Right kidney (tissue), 9 donors: ENCODE results near the gene SYVN1.
"Not testable (repeated sequence)": the region's sequence is repeated elsewhere in the genome, so short reads cannot be mapped to it uniquely, and the experiment has no call there.

ENCODE experiments used
- DNase-seq: peaks from one replicate; pipeline ENCODE4 v3.0.0-alpha.2; 2016
- long read RNA-seq, 8 donors: transcript quantifications; one replicate each; lab custom pipeline, GENCODE V29; 2026

SYVN1 gene
- long read RNA-seq, donor 1, partial matches to known transcripts: 6 of 7 reads
- long read RNA-seq, donor 1, other reads (novel, unspliced or antisense): 0 of 7 reads
- long read RNA-seq, donor 2, partial matches to known transcripts: 5 of 6 reads
- long read RNA-seq, donor 2, other reads (novel, unspliced or antisense): 0 of 6 reads
- long read RNA-seq, donor 3, partial matches to known transcripts: 14 of 16 reads
- long read RNA-seq, donor 3, other reads (novel, unspliced or antisense): 0 of 16 reads
- long read RNA-seq, donor 4, partial matches to known transcripts: 0 of 5 reads
- long read RNA-seq, donor 4, other reads (novel, unspliced or antisense): 0 of 5 reads
- long read RNA-seq, donor 5, partial matches to known transcripts: 8 of 16 reads
- long read RNA-seq, donor 5, other reads (novel, unspliced or antisense): 0 of 16 reads
- long read RNA-seq, donor 6, partial matches to known transcripts: 5 of 6 reads
- long read RNA-seq, donor 6, other reads (novel, unspliced or antisense): 0 of 6 reads
- long read RNA-seq, donor 7, partial matches to known transcripts: 15 of 19 reads
- long read RNA-seq, donor 7, other reads (novel, unspliced or antisense): 0 of 19 reads
- long read RNA-seq, donor 8, partial matches to known transcripts: 0 of 4 reads
- long read RNA-seq, donor 8, other reads (novel, unspliced or antisense): 0 of 4 reads

- DNase-seq: peak; percentile 100
Measured at GRCh38 chr11:65134240-65134951, at the start of gene SYVN1. SYVN1 (minus strand) TSS chr11:65134519; CDS start chr11:65133601, 918 bp downstream.

- peak; percentile 39 for DNase-seq
Measured at GRCh38 chr11:65183201-65183891, 49.0 kb upstream of the SYVN1 start.

- no peak for DNase-seq
Measured at GRCh38 chr11:65182258-65183170, 48.2 kb upstream of the SYVN1 start.

- DNase-seq: peak; percentile 86
Measured at GRCh38 chr11:65181569-65182257, 47.4 kb upstream of the SYVN1 start, which contains the start of gene CAPN1. CAPN1 (plus strand) TSS chr11:65181928; CDS start chr11:65182702, 774 bp downstream.

- DNase-seq: peak; percentile 84
Measured at GRCh38 chr11:65180877-65181568, 46.7 kb upstream of the SYVN1 start.

GRCh38 chr11:65174571-65175010, 40.3 kb upstream of the SYVN1 start:
- DNase-seq: not testable (repeated sequence)

GRCh38 chr11:65172600-65172999, 38.3 kb upstream of the SYVN1 start:
- no peak for DNase-seq

GRCh38 chr11:65170058-65170534, 35.8 kb upstream of the SYVN1 start, which contains the start of gene SPDYC:
SPDYC (plus strand) TSS chr11:65170233; CDS start chr11:65171358, 1,125 bp downstream.
- DNase-seq: no peak

GRCh38 chr11:65169164-65169641, 34.9 kb upstream of the SYVN1 start:
- DNase-seq: no peak

- DNase-seq: no peak
Measured at GRCh38 chr11:65167656-65168055, 33.3 kb upstream of the SYVN1 start.

- DNase-seq: no peak
Measured at GRCh38 chr11:65166893-65167292, 32.6 kb upstream of the SYVN1 start.

GRCh38 chr11:65165410-65166317, 31.3 kb upstream of the SYVN1 start:
- DNase-seq: peak; percentile 41

GRCh38 chr11:65163684-65164083, 29.4 kb upstream of the SYVN1 start:
- DNase-seq: no peak

- DNase-seq: no peak
Measured at GRCh38 chr11:65160643-65161042, 26.3 kb upstream of the SYVN1 start.

GRCh38 chr11:65159012-65159411, 24.7 kb upstream of the SYVN1 start:
- DNase-seq: no peak

GRCh38 chr11:65157336-65157735, 23.0 kb upstream of the SYVN1 start:
- no peak for DNase-seq

GRCh38 chr11:65156926-65157325, 22.6 kb upstream of the SYVN1 start:
- DNase-seq: no peak

- no peak for DNase-seq
Measured at GRCh38 chr11:65156256-65156655, 21.9 kb upstream of the SYVN1 start.
